A549 (cell line): ENCODE measurements around the gene LCP1.

Experiments used
- CBX8 ChIP-seq: fragments of 200-600 bp; sonication (generic); IDR thresholded peaks from 2 replicates; pipeline ENCODE4 v1.6.1; 2016
- CEBPB ChIP-seq, 2 experiments: fragments of >200 bp in 1 of 2; sonication (Bioruptor Twin) in 1 of 2; formaldehyde crosslinking in 1 of 2; IDR thresholded peaks; 2 replicates each; pipeline ENCODE4 v1.6.1; 2012 to 2016
- JUN ChIP-seq, 2 experiments: fragments of >200 bp; sonication (Bioruptor Twin); formaldehyde crosslinking; IDR thresholded peaks; 2 replicates in 1 of 2; 3 replicates in 1 of 2; pipeline ENCODE4 v1.6.1; 2016 to 2017
- JUNB ChIP-seq: fragments of >200 bp; sonication (Bioruptor Twin); formaldehyde crosslinking; IDR thresholded peaks from 2 replicates; pipeline ENCODE4 v1.6.1; 2016
- NPAS2 ChIP-seq: fragments of 250-450 bp; sonication (Bioruptor Pico); IDR thresholded peaks from 2 replicates; pipeline ENCODE4 v1.8.0; 2022; ENCODE audit warnings: mild to moderate bottlenecking, moderate library complexity, borderline replicate concordance
- POLR2A ChIP-seq: IDR thresholded peaks from 2 replicates; pipeline ENCODE4 v1.6.1; 2012; ENCODE audit warnings: mild to moderate bottlenecking, low read length
- RAD21 ChIP-seq, 2 experiments: fragments of >200 bp in 1 of 2; sonication (Bioruptor Twin) in 1 of 2; formaldehyde crosslinking in 1 of 2; IDR thresholded peaks in 1 of 2; conservative IDR thresholded peaks in 1 of 2; 2 replicates in 1 of 2; 3 replicates in 1 of 2; pipeline ENCODE4 v1.6.1; 2012 to 2018; ENCODE audit warnings: inconsistent platforms in 1 of 2
- RCOR1 ChIP-seq: fragments of 150-350 bp; IDR thresholded peaks from 2 replicates; pipeline ENCODE4 v1.6.1; 2014; ENCODE audit warnings: antibody characterized with exemption, low read length, low read depth
- RFX5 ChIP-seq: fragments of 450-650 bp; IDR thresholded peaks from 2 replicates; pipeline ENCODE4 v1.7.1; 2014; ENCODE audit warnings: antibody characterized with exemption, mild to moderate bottlenecking, moderate library complexity
- SMC3 ChIP-seq: fragments of >200 bp; sonication (Bioruptor Twin); formaldehyde crosslinking; IDR thresholded peaks from 3 replicates; pipeline ENCODE4 v1.6.1; 2018; ENCODE audit warnings: inconsistent platforms
- TF ChIP-seq, protein P1 (sequence below): IDR thresholded peaks from 2 replicates; pipeline ENCODE4 v1.6.1; 2012
- TF ChIP-seq, protein P2 (sequence below): fragments of >200 bp; sonication (Bioruptor Twin); formaldehyde crosslinking; IDR thresholded peaks from 3 replicates; pipeline ENCODE4 v1.5.1; 2016
- TF ChIP-seq, protein P3 (sequence below): IDR thresholded peaks from 2 replicates; pipeline ENCODE4 v1.6.1; 2012

DNA sequence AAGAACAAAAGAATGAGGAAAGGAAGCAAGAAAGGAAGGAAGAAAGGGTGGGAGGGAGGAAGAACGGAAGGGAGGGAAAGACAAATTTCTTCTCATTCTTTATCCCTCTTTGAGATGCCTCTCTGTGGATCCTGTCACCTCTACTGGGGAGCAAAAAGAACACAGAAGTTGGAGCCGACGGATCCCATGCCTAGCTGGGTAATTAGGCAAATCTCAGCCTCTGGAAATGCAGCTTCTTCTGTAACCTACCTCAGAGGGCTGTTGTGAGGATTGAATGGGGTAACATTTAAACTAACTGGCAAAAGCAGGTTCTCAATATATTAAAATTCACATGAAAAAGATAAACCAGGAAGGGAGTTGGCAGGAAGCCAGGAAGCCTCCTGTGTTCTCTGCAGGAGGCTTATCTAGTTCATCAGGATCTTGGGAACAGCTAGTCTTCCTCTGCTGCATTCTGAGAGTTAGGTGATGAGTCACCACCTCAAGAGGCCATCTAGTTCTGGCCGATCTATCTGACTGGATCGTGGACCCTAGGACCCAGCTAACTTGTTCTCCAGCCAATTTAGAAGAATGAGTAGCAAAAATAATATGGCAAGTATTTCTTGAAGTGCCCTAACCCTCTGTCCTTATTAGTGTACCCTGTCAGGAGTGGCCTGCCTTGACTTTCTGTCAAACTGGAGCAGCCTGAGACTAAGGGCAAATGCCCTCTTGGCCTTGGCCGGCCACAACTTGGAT lies 61.9 kb downstream of the LCP1 start:
- TF ChIP-seq, protein P1, sequence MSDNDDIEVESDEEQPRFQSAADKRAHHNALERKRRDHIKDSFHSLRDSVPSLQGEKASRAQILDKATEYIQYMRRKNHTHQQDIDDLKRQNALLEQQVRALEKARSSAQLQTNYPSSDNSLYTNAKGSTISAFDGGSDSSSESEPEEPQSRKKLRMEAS: no peak
- TF ChIP-seq SMC3 (no peak), JUN (IDR thresholded peaks at IDR 0.05) (no peak), POLR2A (no peak), CBX8 (no peak), RCOR1 (no peak), CEBPB (IDR thresholded peaks at IDR 0.05) (no peak), RAD21 (conservative IDR thresholded peaks at IDR 0.05 in 1 of 2, IDR thresholded peaks at IDR 0.05 in 1 of 2) (no peak), JUNB (no peak), RFX5 (no peak), NPAS2 (CRISPR knock-in tag) (no peak)
- TF ChIP-seq, protein P2, sequence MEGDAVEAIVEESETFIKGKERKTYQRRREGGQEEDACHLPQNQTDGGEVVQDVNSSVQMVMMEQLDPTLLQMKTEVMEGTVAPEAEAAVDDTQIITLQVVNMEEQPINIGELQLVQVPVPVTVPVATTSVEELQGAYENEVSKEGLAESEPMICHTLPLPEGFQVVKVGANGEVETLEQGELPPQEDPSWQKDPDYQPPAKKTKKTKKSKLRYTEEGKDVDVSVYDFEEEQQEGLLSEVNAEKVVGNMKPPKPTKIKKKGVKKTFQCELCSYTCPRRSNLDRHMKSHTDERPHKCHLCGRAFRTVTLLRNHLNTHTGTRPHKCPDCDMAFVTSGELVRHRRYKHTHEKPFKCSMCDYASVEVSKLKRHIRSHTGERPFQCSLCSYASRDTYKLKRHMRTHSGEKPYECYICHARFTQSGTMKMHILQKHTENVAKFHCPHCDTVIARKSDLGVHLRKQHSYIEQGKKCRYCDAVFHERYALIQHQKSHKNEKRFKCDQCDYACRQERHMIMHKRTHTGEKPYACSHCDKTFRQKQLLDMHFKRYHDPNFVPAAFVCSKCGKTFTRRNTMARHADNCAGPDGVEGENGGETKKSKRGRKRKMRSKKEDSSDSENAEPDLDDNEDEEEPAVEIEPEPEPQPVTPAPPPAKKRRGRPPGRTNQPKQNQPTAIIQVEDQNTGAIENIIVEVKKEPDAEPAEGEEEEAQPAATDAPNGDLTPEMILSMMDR: no peak
- TF ChIP-seq, protein P3, sequence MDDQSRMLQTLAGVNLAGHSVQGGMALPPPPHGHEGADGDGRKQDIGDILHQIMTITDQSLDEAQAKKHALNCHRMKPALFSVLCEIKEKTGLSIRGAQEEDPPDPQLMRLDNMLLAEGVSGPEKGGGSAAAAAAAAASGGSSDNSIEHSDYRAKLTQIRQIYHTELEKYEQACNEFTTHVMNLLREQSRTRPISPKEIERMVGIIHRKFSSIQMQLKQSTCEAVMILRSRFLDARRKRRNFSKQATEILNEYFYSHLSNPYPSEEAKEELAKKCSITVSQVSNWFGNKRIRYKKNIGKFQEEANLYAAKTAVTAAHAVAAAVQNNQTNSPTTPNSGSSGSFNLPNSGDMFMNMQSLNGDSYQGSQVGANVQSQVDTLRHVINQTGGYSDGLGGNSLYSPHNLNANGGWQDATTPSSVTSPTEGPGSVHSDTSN: no peak
